Mesangial cell (primary cell): ENCODE data around the gene LY6G5B. TPM values are rescaled to one million over a fixed set of nuclear protein-coding genes. Genes with fewer than 3 reads are reported as not detected.

Source experiments
- total RNA-seq: library from RNA; depleted of rRNA; stranded (reverse); fragments of >200 nt; gene quantifications from 2 replicates; pipeline ENCODE4 v1.2.3, GENCODE V29; 2015

LY6G5B gene, protein sequence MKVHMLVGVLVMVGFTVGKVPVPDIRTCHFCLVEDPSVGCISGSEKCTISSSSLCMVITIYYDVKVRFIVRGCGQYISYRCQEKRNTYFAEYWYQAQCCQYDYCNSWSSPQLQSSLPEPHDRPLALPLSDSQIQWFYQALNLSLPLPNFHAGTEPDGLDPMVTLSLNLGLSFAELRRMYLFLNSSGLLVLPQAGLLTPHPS
- 1.3 and 2.3 TPM in 2 replicates for total RNA-seq

DNA sequence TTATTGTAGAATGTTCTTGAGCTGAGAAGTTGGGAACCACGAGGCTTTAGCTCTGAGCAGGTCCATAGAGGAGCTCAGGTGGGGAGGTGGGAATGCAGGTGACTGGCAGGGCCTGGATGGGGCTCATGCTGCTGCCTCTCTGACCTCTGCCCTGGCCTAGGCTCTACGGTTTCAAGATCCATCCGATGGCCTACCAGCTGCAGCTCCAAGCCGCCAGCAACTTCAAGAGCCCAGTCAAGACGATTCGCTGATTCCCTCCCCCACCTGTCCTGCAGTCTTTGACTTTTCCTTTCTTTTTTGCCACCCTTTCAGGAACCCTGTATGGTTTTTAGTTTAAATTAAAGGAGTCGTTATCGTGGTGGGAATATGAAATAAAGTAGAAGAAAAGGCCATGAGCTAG lies at the start of gene LY6G5B:
LY6G5B (plus strand) TSS at position 301 of the 400 bp plus-strand sequence. CDS start 975 bp downstream, outside the sequence.

DNA sequence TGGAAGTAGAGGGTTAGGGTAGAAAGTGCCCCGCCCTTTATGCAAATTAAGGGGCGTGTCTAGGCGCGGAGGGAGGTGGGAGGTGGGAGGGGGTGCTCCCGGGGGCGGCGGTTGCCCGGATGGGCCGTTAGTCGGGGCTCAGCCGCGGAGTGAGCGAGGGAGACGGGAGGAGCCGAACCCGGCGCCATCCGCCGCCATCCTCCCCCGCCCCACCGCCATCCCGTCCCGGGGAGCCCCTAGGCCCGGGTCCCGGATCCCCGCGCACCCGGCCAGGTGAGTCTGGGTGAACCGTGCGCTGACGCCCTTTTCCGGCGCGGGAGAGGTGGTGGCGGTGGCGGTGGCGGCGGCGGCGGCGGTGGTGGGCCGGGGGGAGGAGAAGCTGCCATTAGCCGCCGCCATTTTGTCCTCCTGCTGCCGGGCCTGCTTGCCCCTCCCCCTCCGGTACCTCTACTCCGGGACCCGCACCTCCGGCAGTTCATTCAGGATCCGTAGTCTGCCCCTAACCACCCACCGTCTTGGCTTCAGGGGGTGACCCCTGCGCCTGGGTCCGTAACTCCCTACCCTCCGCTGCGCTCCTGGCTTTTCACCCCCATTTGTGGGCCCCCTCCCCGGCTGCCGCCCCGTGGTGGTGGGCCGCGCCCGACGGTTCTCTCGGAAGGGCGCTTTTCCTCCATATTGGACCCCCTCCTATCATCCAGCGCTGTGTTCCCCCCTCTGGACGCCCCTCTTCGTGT lies 49.0 kb upstream of the LY6G5B start, which contains the start of gene PRRC2A:
PRRC2A (plus strand) TSS at position 130 of the 734 bp plus-strand sequence. CDS start 2,075 bp downstream, outside the sequence.

DNA sequence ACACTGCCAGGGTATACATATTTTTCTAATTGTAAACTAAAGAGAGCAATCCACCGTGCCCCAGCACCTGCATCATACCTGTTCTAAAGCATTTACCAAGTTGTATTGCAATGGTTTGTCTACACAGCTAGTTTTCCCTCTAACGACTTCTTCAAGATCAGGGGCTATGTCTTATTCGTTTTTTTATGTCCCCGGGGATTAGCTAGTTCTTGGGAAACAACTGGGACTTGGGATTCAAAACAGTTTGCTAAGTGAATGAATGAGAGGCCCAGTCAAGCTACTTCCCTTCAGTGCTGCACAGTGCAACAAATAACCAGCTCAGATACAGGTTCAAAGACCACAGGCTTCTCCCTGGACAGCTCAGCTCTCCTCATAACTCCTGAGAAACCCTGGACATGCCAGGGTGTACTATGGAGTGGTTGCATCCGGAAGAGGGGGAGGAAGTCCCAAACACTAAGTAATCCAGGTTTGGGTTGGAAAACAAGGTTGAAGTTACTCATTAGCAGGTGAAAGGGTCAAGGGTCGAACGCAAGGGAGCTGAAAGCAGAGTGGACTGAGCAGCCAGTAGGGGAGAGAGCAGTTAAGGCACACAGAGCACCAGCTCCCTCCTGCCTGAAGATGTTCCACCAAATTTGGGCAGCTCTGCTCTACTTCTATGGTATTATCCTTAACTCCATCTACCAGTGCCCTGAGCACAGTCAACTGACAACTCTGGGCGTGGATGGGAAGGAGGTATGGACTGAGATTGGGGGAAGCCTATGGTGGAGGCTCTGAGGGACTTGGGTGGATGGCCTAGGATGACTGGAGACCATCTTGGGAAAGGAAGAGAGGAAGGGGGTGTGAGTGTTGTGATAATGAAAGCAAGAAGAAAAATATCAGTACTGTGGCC lies 14.2 kb upstream of the LY6G5B start, which contains the start of gene APOM:
APOM (plus strand) TSS at position 546 of the 889 bp plus-strand sequence; CDS start at position 619, 73 bp downstream.

DNA sequence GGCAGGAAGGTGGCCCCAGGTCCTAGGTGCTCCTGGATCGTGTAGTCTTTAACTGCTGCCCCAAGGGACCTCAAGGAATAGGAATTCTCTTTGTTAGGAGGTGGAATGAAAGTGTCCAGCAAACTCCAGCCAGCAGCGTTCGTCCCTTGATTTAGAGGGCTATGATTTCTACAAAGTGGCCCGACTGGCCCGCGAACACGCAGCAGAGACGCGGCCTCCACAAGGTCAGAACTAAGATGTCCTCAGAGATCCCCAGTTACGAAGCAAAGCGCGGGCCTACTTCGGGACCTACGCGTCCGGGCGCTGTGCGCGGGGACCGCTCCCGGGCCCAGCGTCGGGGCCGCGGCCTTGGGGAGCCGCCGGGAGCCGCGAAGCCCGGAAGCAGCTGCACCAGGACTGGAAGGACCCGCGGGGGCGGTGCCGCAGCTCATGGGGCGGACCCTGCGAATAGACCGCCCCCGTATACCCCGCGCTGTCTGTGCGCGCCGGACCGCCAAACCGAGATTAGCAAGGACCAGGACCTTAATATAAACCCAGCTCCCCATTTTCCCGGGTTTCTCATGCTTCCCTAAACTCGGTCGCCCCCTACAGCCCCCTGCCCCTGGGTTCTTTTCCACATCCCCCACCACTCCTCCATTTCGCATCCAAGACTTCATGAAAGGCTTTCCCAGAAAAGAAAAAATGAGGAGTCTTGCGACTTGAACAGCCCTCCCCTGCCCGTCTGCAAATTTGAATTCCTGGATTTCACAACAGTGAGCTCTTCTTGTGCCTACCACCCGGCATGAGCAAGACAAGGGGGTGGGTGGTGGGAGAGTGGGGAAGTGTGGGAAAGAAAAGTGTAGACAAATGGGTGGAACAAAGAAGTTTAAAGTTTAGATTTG lies 9.2 kb upstream of the LY6G5B start, which contains the start of gene C6orf47:
C6orf47 (minus strand) TSS at position 398 of the 881 bp plus-strand sequence. CDS start 831 bp downstream, outside the sequence.

DNA sequence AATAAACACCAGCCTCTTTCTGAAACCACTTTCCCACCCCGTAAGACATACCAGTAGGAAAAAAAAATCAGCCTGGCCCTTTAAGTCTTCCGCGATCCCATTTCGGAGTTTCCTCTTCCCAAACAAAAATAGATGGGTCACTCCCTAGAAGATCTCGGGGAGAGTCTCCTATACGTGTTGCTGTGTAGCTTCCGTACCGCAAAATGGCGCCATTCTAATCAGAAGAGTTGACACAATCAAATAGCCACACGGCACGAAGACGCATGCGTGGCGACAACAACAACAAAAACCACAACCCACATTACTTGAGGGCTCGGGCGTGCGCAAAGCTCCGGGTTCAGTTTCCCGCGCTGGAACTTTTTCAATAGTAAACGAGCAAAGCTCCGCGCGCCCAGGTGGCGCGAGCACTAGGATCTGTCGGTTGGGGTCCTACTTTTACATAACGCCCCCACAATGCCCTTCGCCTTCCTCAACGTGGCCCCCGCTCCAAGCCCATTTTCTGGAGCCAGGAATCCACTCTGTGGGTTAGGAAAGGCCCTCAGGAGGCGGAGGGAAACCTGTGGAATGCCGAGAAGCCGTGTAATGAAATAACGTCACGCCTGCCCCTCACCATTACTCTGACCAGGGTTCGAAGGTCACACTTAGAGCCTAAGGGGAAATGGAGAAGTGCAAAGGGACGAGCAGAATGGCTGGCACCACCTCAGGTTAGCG lies 4.8 kb upstream of the LY6G5B start, which contains the start of gene GPANK1:
GPANK1 (minus strand) TSS at position 208 of the 711 bp plus-strand sequence. CDS start 519 bp downstream, outside the sequence.

DNA sequence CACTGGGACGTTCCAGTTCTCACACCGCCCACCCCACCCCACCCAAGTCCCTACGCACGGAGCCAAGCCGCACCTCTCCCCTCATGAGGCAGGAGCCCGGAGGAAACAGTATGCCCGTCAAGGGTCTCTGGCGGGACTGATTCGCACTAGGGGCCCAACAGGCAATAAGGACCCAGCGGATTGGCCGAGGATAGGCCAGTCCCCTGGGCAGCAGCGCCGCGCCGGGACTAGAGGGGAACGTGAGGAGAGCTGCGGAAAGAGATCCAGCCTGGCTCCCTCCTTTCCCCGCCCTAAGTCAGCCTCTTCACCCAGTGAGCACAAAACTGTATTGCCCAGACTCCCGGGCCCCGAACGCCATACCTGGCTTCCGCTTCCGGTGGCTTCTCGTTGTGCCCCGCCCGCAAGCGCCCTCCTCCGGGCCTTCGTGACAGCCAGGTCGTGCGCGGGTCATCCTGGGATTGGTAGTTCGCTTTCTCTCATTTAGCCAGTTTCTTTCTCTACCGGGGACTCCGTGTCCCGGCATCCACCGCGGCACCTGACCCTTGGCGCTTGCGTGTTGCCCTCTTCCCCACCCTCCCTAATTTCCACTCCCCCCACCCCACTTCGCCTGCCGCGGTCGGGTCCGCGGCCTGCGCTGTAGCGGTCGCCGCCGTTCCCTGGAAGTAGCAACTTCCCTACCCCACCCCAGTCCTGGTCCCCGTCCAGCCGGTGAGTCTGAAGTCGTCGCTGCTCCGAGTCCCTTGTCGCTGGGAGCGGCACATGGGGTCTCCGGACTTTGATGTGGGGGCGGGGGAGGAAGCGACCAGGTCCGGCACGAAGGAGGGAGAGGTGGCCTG lies 4.1 kb upstream of the LY6G5B start, which contains the start of gene CSNK2B:
CSNK2B (plus strand) TSS at position 580 of the 836 bp plus-strand sequence. CDS start 752 bp downstream, outside the sequence.

DNA sequence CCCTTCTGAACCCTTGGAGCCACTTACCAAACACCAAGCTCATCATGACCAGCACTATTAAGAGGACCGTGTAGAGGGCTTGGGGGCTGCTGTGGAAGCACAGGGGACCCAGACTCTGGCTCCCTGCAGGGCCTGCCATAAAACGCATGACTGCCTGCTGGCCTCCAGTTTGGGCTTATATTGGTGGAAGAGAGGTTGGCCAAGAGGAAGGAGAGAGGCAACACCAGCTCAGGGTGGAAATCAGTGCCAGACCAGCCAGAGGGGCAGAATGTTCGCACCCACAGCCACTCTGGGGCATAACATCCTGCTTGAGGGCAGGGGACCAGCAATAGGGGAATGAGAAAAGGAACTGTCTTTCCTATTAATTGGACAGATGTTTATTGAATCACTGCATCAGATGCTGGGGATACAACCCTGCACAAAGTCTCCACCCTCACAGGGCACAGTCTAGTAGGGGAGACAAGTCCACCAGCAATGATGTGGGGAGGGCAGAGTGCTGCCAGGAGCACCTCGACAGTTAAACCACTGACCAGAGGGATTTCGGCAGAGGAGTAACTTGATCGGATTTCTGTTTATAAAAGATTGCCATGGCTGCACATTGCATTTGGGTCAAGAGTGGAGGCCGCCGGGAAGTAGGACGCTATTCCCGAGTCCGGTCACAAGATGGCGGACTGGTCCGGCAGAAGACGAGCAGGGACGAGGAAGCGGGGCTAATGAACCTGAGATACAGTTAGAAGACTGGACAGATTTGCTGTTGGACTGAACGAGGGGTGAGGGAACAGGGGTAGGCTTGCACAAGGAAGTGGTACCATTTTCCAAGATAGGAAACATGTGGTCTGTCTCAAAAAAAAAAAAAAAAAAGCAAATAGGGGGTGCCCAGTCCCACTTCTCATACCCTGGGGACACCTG lies 10.7 kb downstream of the LY6G5B start, which contains the start of gene LY6G5C:
LY6G5C (minus strand) TSS at position 842 of the 909 bp plus-strand sequence; CDS start at position 148, 694 bp downstream.

DNA sequence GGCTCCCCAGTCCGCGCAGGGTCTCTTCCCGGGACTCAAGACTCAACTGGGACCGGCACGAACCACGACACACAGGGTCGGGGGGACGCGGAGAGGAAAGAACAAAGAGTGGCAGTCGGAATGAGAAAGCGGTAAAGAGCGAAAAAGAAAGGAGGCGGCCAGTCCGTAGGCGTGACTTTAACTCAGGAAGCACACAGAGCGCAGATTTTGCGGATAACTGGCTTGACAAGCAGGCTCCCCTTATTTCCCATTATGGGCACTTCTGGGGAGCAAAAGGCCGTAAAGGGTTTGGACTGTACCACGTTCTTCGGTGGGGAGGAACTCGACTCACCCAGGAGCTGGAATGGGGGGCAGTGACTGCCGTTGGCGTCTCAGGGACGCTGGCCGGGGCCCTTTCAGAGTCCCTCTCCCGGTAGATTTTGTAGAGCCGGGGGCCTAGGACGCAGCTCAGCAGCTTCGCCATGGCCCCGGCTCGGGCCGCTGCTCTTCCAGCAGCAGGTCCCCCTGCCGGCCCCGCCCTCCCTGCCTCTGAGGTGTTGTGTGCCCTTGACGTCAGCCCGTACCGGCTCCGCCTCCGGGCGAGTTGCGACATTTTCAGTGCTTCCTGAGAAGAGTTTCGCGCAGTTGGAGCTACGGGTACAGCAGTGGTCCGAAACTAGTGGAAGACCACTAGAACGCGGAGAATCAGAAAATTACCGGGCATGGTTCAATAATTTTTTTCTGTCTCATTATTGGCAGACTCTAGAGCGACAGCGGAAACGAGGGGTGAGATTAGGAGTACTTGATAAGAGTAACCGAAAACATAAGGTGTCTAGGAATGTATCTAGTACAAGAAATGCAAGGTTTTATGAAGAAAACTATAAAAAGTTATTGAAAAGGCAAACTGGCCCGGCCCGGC lies 33.3 kb downstream of the LY6G5B start, which contains the start of gene ABHD16A:
ABHD16A (minus strand) TSS at position 506 of the 898 bp plus-strand sequence; CDS start at position 463, 43 bp downstream.

DNA sequence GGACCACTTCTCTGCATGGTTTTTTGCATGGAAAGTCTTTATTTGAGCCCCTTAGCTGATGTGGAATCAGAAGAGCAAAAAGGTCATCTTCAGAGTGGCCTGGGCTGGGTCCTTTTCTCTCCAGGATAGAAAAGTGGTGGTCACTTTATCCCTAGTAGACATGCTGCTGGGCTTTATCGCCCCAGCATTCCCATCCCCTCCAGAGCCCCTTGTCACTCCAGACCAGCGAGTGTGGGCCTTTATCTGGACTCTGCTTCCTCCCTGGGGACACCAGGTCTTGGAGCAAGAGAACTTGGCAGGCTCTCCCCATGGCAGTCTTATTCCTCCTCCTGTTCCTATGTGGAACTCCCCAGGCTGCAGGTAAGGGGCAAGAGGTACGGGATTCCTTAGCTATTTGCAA lies 36.8 kb downstream of the LY6G5B start, which contains the start of gene LY6G6F:
LY6G6F (plus strand) TSS at position 268 of the 400 bp plus-strand sequence; CDS start at position 309, 41 bp downstream.

DNA sequence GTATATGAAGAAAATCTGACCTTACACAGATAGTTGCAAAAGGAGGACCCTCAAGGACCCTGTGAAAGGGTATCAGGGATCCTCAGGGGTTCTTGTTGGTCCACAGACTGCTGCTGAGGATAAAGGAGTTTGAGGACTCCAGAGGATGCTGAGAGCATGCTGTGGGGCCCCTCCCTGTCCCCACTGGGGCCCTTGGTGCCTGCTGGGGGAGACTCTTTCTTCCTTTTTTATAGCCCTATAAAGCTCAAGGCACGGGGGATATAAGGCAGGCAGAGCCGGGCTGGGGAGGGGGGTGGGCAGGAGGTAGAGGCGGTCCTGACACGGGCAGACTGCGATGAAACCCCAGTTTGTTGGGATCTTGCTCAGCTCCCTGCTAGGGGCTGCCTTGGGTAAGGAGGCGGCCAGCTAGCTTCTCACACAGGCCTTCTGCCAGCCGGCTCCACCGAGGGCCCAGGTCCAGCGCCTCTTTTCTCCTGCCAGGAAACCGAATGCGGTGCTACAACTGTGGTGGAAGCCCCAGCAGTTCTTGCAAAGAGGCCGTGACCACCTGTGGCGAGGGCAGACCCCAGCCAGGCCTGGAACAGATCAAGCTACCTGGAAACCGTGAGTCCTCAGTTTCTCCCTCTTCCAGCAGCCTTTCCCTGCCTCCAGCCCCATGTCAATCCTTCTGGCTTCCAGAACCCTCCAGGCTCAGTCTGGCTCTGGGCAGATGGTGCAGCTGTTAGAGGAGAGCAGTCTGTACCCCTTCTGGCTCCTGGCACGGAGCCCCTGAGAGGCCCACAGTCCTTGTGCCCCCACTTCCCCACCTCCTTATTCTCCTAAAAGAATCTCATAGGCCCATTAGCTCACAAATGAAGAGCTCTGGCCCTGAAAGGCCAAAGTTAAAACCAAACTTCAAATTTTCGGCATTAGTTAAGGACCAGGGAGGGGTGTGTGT lies 45.5 kb downstream of the LY6G5B start, which contains the start of gene LY6G6D:
LY6G6D (plus strand) TSS at position 327 of the 937 bp plus-strand sequence; CDS start at position 335, 8 bp downstream.

DNA sequence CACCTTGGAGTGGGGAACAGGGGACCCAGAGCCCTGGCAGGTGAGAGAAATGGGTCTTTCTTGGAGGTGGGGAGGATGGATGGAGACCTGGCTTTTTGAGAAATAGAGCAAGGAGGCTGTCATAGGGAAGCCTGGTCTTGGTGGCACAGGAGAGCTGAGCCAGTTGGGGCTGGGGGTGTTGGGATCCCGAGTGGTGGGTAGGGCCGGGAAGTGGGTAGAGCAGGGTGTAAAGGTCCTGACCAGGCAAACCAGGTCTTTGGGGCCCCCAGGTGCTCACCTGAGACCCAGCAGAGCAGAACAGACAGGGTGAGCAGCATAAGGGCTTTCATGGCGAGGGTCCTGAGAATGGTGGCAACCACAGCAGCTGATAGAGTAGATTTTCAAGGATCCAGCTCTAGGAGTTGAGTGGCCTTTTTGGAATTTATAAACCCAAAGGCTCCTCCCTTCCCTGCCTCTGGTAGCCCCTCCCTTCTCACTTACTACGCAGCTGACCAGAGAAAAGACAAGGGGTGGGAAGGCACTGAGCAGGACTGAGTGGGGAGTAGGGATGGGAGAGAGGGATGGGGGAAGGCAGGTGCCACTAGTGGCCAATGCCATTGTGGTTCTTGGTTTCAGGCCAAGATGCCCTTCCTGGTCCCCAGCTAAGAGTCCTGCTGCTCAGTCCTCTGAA lies 51.7 kb downstream of the LY6G5B start, which contains the start of gene LY6G6C:
LY6G6C (minus strand) TSS at position 396 of the 670 bp plus-strand sequence; CDS start at position 329, 67 bp downstream.

